GM23338 (cell line): ENCODE data around the gene GMPPA. TPM values are rescaled to one million over a fixed set of nuclear protein-coding genes. Genes with fewer than 3 reads are reported as not detected.

ENCODE experiments used
- ATAC-seq: fragments of 200-7000 bp; cut with Tn5 transposase; 3 replicates; pipeline ENCODE4 v1.9.1; 2020
- DNase-seq: peaks from one replicate; pipeline ENCODE4 v3.0.0-alpha.2; 2015; ENCODE audit warnings: low spot score
- H2AFZ ChIP-seq: fragments of 200-600 bp; sonication (generic); 2 replicates; pipeline ENCODE4 v1.8.0; 2016; ENCODE audit warnings: antibody characterized with exemption, mild to moderate bottlenecking, moderate library complexity
- H3F3A ChIP-seq: fragments of 200-600 bp; sonication (generic); replicated peaks from 2 replicates; pipeline ENCODE4 v1.8.0; 2017; ENCODE audit warnings: antibody characterized with exemption, mixed run types, low read depth
- H3K27ac ChIP-seq: fragments of 200-600 bp; sonication (generic); 2 replicates; pipeline ENCODE4 v1.6.1; 2016; ENCODE audit warnings: low read depth
- H3K27me3 ChIP-seq: fragments of 200-600 bp; sonication (generic); 2 replicates; pipeline ENCODE4 v1.8.0; 2016; ENCODE audit warnings: mild to moderate bottlenecking, mixed run types, moderate library complexity; ENCODE audit not compliant: insufficient read depth
- H3K36me3 ChIP-seq: fragments of 200-600 bp; sonication (generic); 2 replicates; pipeline ENCODE4 v1.8.0; 2016; ENCODE audit warnings: mild to moderate bottlenecking; ENCODE audit not compliant: insufficient read depth
- H3K4me1 ChIP-seq: fragments of 200-600 bp; sonication (generic); 2 replicates; pipeline ENCODE4 v1.8.0; 2016; ENCODE audit warnings: mild to moderate bottlenecking, moderate library complexity; ENCODE audit not compliant: insufficient read depth
- H3K4me2 ChIP-seq: fragments of 200-600 bp; sonication (generic); 2 replicates; pipeline ENCODE4 v1.7.1; 2017; ENCODE audit warnings: mixed run types
- H3K4me3 ChIP-seq: fragments of 200-600 bp; sonication (generic); 2 replicates; pipeline ENCODE4 v1.6.1; 2016; ENCODE audit warnings: mixed run types
- H3K79me2 ChIP-seq: fragments of 200-600 bp; sonication (generic); replicated peaks from 2 replicates; pipeline ENCODE4 v1.8.0; 2017; ENCODE audit warnings: mild to moderate bottlenecking; ENCODE audit not compliant: insufficient read depth
- H3K9me2 ChIP-seq: fragments of 200-600 bp; sonication (generic); 2 replicates; pipeline ENCODE4 v1.8.0; 2017; ENCODE audit not compliant: insufficient read depth
- H4K20me1 ChIP-seq: fragments of 200-600 bp; sonication (generic); replicated peaks from 2 replicates; pipeline ENCODE4 v1.8.0; 2017; ENCODE audit warnings: mild to moderate bottlenecking; ENCODE audit not compliant: insufficient read depth
- H3K27ac Mint-ChIP-seq: 2 replicates; pipeline ENCODE4 v1.8.0; 2020; ENCODE audit warnings: inconsistent platforms, mild to moderate bottlenecking, moderate library complexity, mixed read lengths
- H3K27me3 Mint-ChIP-seq: 3 replicates; pipeline ENCODE4 v1.8.0; 2022; ENCODE audit warnings: low read depth, mild to moderate bottlenecking, moderate library complexity, mixed read lengths, inconsistent platforms; ENCODE audit not compliant: insufficient read depth, poor library complexity
- H3K36me3 Mint-ChIP-seq: 3 replicates; pipeline ENCODE4 v1.8.0; 2021; ENCODE audit warnings: low read depth, mild to moderate bottlenecking, inconsistent platforms, moderate library complexity, mixed read lengths
- H3K4me1 Mint-ChIP-seq: 3 replicates; pipeline ENCODE4 v1.8.0; 2020; ENCODE audit warnings: mild to moderate bottlenecking, inconsistent platforms, mixed read lengths
- H3K4me3 Mint-ChIP-seq: 3 replicates; pipeline ENCODE4 v1.8.0; 2021; ENCODE audit warnings: moderate library complexity, mild to moderate bottlenecking, inconsistent platforms, mixed read lengths
- H3K9me3 Mint-ChIP-seq: 3 replicates; pipeline ENCODE4 v1.8.0; 2020; ENCODE audit warnings: moderate library complexity, mild to moderate bottlenecking, inconsistent platforms, mixed read lengths
- CREB1 ChIP-seq: fragments of 250-450 bp; sonication (Bioruptor Pico); IDR thresholded peaks from 2 replicates; pipeline ENCODE4 v1.5.0; 2020; ENCODE audit warnings: low read depth, mild to moderate bottlenecking, moderate library complexity
- CTCF ChIP-seq, 2 experiments: fragments of 200-600 bp in 1 of 2; sonication (generic) in 1 of 2; conservative IDR thresholded peaks; 2 replicates each; pipeline versions ENCODE4 v1.5.1 to v1.6.1; 2016 to 2017; ENCODE audit warnings: antibody characterized with exemption in 2 of 2, low read depth in 2 of 2, mild to moderate bottlenecking in 2 of 2, moderate library complexity in 1 of 2
- EZH2phosphoT487 ChIP-seq: fragments of 200-600 bp; sonication (generic); IDR thresholded peaks from one replicate; pipeline ENCODE4 v1.8.1; 2018; ENCODE audit warnings: antibody characterized with exemption; ENCODE audit not compliant: unreplicated experiment
- JUNB ChIP-seq: IDR thresholded peaks from one replicate; pipeline ENCODE4 v1.6.1; 2016; ENCODE audit warnings: antibody characterized with exemption; ENCODE audit not compliant: unreplicated experiment
- NANOG ChIP-seq: IDR thresholded peaks from 2 replicates; pipeline ENCODE4 v1.6.1; 2016; ENCODE audit warnings: antibody characterized with exemption, borderline replicate concordance
- POLR2AphosphoS5 ChIP-seq: IDR thresholded peaks from 2 replicates; pipeline ENCODE4 v1.6.1; 2016; ENCODE audit warnings: antibody characterized with exemption, low read depth
- STAT1 ChIP-seq: IDR thresholded peaks from one replicate; pipeline ENCODE4 v1.6.1; 2016; ENCODE audit warnings: antibody characterized with exemption; ENCODE audit not compliant: unreplicated experiment
- polyA plus RNA-seq: library from polyadenylated mRNA; unstranded; fragments of >200 nt; fragmentation: Nextera tagmentation; extraction: Ambion mirVana; gene quantifications from 2 replicates; pipeline ENCODE4 v1.2.1, GENCODE V29; 2016
- total RNA-seq: library from RNA; depleted of rRNA; stranded (reverse); fragments of >200 nt; shearing (Covaris generic); gene quantifications from 2 replicates; pipeline ENCODE4 v1.2.3, GENCODE V29; 2014
- TF ChIP-seq, protein P1 (sequence below): fragments of 250-450 bp; sonication (Bioruptor Pico); IDR thresholded peaks from 2 replicates; pipeline ENCODE4 v1.5.0; 2020; ENCODE audit warnings: mild to moderate bottlenecking, moderate library complexity

Gene GMPPA
- total and polyA plus RNA-seq, 2 experiments from 2014 or later: 27.0 to 33.8 TPM

GRCh38 chr2:219501849-219502248 lies 3.2 kb downstream of the GMPPA start:
- H3F3A ChIP-seq: peaks cover 21% of the 10 kb centered on the region
- H3K4me1 Mint-ChIP-seq: peaks cover 62% of the 10 kb centered on the region
- H3K27me3 ChIP-seq: peaks cover 11% of the 10 kb centered on the region
- no peaks in the 10 kb centered on the region for H3K9me2 ChIP-seq
- DNase-seq (no peak), ATAC-seq (no peak)
- H3K79me2 ChIP-seq: no peaks in the 10 kb centered on the region
- peaks cover 45% of the 10 kb centered on the region for H3K4me1 ChIP-seq
- peaks cover 10% of the 10 kb centered on the region for H3K36me3 Mint-ChIP-seq
- H3K4me3 ChIP-seq: no peak overlapping the region
- no peaks in the 10 kb centered on the region for H3K9me3 Mint-ChIP-seq
- TF ChIP-seq CREB1 (CRISPR knock-in tag) (no peak), NANOG (no peak), JUNB (no peak), CTCF (conservative IDR thresholded peaks at IDR 0.05; ENCODE audit: low read depth in 2 of 2) (no peak), EZH2phosphoT487 (no peak), STAT1 (no peak), POLR2AphosphoS5 (no peak)
- TF ChIP-seq, protein P1, sequence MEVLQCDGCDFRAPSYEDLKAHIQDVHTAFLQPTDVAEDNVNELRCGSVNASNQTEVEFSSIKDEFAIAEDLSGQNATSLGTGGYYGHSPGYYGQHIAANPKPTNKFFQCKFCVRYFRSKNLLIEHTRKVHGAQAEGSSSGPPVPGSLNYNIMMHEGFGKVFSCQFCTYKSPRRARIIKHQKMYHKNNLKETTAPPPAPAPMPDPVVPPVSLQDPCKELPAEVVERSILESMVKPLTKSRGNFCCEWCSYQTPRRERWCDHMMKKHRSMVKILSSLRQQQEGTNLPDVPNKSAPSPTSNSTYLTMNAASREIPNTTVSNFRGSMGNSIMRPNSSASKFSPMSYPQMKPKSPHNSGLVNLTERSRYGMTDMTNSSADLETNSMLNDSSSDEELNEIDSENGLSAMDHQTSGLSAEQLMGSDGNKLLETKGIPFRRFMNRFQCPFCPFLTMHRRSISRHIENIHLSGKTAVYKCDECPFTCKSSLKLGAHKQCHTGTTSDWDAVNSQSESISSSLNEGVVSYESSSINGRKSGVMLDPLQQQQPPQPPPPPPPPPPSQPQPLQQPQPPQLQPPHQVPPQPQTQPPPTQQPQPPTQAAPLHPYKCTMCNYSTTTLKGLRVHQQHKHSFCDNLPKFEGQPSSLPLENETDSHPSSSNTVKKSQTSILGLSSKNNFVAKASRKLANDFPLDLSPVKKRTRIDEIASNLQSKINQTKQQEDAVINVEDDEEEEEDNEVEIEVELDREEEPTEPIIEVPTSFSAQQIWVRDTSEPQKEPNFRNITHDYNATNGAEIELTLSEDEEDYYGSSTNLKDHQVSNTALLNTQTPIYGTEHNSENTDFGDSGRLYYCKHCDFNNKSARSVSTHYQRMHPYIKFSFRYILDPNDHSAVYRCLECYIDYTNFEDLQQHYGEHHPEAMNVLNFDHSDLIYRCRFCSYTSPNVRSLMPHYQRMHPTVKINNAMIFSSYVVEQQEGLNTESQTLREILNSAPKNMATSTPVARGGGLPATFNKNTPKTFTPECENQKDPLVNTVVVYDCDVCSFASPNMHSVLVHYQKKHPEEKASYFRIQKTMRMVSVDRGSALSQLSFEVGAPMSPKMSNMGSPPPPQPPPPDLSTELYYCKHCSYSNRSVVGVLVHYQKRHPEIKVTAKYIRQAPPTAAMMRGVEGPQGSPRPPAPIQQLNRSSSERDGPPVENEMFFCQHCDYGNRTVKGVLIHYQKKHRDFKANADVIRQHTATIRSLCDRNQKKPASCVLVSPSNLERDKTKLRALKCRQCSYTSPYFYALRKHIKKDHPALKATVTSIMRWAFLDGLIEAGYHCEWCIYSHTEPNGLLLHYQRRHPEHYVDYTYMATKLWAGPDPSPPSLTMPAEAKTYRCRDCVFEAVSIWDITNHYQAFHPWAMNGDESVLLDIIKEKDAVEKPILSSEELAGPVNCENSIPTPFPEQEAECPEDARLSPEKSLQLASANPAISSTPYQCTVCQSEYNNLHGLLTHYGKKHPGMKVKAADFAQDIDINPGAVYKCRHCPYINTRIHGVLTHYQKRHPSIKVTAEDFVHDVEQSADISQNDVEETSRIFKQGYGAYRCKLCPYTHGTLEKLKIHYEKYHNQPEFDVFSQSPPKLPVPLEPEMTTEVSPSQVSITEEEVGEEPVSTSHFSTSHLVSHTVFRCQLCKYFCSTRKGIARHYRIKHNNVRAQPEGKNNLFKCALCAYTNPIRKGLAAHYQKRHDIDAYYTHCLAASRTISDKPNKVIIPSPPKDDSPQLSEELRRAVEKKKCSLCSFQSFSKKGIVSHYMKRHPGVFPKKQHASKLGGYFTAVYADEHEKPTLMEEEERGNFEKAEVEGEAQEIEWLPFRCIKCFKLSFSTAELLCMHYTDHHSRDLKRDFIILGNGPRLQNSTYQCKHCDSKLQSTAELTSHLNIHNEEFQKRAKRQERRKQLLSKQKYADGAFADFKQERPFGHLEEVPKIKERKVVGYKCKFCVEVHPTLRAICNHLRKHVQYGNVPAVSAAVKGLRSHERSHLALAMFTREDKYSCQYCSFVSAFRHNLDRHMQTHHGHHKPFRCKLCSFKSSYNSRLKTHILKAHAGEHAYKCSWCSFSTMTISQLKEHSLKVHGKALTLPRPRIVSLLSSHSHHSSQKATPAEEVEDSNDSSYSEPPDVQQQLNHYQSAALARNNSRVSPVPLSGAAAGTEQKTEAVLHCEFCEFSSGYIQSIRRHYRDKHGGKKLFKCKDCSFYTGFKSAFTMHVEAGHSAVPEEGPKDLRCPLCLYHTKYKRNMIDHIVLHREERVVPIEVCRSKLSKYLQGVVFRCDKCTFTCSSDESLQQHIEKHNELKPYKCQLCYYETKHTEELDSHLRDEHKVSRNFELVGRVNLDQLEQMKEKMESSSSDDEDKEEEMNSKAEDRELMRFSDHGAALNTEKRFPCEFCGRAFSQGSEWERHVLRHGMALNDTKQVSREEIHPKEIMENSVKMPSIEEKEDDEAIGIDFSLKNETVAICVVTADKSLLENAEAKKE (CRISPR knock-in tag): no peak
- H3K4me2 ChIP-seq: no peak overlapping the region; the same call in 1 of the 2 replicates
- no peaks in the 10 kb centered on the region for H4K20me1 ChIP-seq
- no peak overlapping the region for H3K27ac ChIP-seq
- H2AFZ ChIP-seq: no peak overlapping the region
- peak overlapping the region; percentile 27; the same call in 1 of the 2 replicates for H3K27ac Mint-ChIP-seq
- peaks cover 23% of the 10 kb centered on the region for H3K27me3 Mint-ChIP-seq
- H3K36me3 ChIP-seq: no peaks in the 10 kb centered on the region
- H3K4me3 Mint-ChIP-seq: no peak overlapping the region; the same call in 2 of the 3 replicates
